ENCODE results near the gene GRIK1. TPM values are rescaled to one million over a fixed set of nuclear protein-coding genes. Genes with fewer than 3 reads are reported as not detected.

GRIK1 gene
- total RNA-seq, 1 experiment from 2014 or later = not detected

GRCh38 chr21:29658934-29659203 is 280.9 kb downstream of the GRIK1 start:
- Histone ChIP-seq H3K4me3 (ENCODE audit: low read depth, low read length) (no peak overlapping the region), H3K4me1 (peaks cover 33% of the 10 kb centered on the region), H3K27me3 (replicated peaks; ENCODE audit: control insufficient read depth, insufficient read depth, low read length) (no peaks in the 10 kb centered on the region), H3K36me3 (ENCODE audit: control insufficient read depth, insufficient read depth, low read length) (no peaks in the 10 kb centered on the region), H3K9me3 (peaks cover 4% of the 10 kb centered on the region; the same call in 1 of the 2 replicates)
- TF ChIP-seq CTCF (IDR thresholded peaks at IDR 0.05; ENCODE audit: insufficient read depth in 1 of 2, low read depth in 1 of 2, low read length in 1 of 2, severe bottlenecking in 1 of 2, unreplicated experiment in 1 of 2) = no peak
- no peak for DNase-seq
- intact Hi-C loops (cut with micrococcal nuclease; ENCODE audit: unreplicated experiment) = no loop called here
- Mint-ChIP-seq H3K36me3 (ENCODE audit: insufficient read depth, unreplicated experiment) (no peaks in the 10 kb centered on the region), H3K27me3 (ENCODE audit: insufficient read depth, unreplicated experiment) (no peaks in the 10 kb centered on the region), H3K4me3 (ENCODE audit: unreplicated experiment) (no peak overlapping the region), H3K27ac (ENCODE audit: unreplicated experiment) (no peak overlapping the region), H3K9me3 (ENCODE audit: unreplicated experiment) (no peaks in the 10 kb centered on the region), H3K4me1 (ENCODE audit: low read depth, unreplicated experiment) (no peaks in the 10 kb centered on the region)
- no TSS peak for BruUV-seq (replicated peaks)
- ChIA-PET CTCF (no interaction called here), POLR2A (no interaction called here)

GRCh38 chr21:29658177-29658933 is 281.4 kb downstream of the GRIK1 start:
- peaks cover 33% of the 10 kb centered on the region for H3K4me1 ChIP-seq
- BruUV-seq (replicated peaks) = no TSS peak
- ChIA-PET POLR2A (no interaction called here), CTCF (no interaction called here)
- intact Hi-C loops (cut with micrococcal nuclease; ENCODE audit: unreplicated experiment) = no loop called here
- DNase-seq = no peak
- no peaks in the 10 kb centered on the region for H3K9me3 Mint-ChIP-seq (ENCODE audit: unreplicated experiment)
- no peak for TF ChIP-seq CTCF (IDR thresholded peaks at IDR 0.05; ENCODE audit: insufficient read depth in 1 of 2, low read depth in 1 of 2, low read length in 1 of 2, severe bottlenecking in 1 of 2, unreplicated experiment in 1 of 2)
- H3K4me3 ChIP-seq (ENCODE audit: low read depth, low read length) = no peak overlapping the region
- peaks cover 4% of the 10 kb centered on the region; the same call in 1 of the 2 replicates for H3K9me3 ChIP-seq
- no peaks in the 10 kb centered on the region for H3K27me3 Mint-ChIP-seq (ENCODE audit: insufficient read depth, unreplicated experiment)
- no peak overlapping the region for H3K4me3 Mint-ChIP-seq (ENCODE audit: unreplicated experiment)
- no peaks in the 10 kb centered on the region for H3K36me3 Mint-ChIP-seq (ENCODE audit: insufficient read depth, unreplicated experiment)
- no peak overlapping the region for H3K27ac Mint-ChIP-seq (ENCODE audit: unreplicated experiment)
- H3K4me1 Mint-ChIP-seq (ENCODE audit: low read depth, unreplicated experiment) = no peaks in the 10 kb centered on the region
- no peaks in the 10 kb centered on the region for H3K27me3 ChIP-seq (replicated peaks; ENCODE audit: control insufficient read depth, insufficient read depth, low read length)
- H3K36me3 ChIP-seq (ENCODE audit: control insufficient read depth, insufficient read depth, low read length) = no peaks in the 10 kb centered on the region

GRCh38 chr21:29657240-29657989 is 282.4 kb downstream of the GRIK1 start:
- no peaks in the 10 kb centered on the region for H3K9me3 Mint-ChIP-seq (ENCODE audit: unreplicated experiment)
- Histone ChIP-seq H3K9me3 (peaks cover 4% of the 10 kb centered on the region; the same call in 1 of the 2 replicates), H3K27me3 (replicated peaks; ENCODE audit: control insufficient read depth, insufficient read depth, low read length) (no peaks in the 10 kb centered on the region), H3K4me1 (peaks cover 33% of the 10 kb centered on the region), H3K36me3 (ENCODE audit: control insufficient read depth, insufficient read depth, low read length) (no peaks in the 10 kb centered on the region), H3K4me3 (ENCODE audit: low read depth, low read length) (no peak overlapping the region)
- no peaks in the 10 kb centered on the region for H3K4me1 Mint-ChIP-seq (ENCODE audit: low read depth, unreplicated experiment)
- no peak for TF ChIP-seq CTCF (IDR thresholded peaks at IDR 0.05; ENCODE audit: insufficient read depth in 1 of 2, low read depth in 1 of 2, low read length in 1 of 2, severe bottlenecking in 1 of 2, unreplicated experiment in 1 of 2)
- POLR2A ChIA-PET = no interaction called here
- H3K27ac Mint-ChIP-seq (ENCODE audit: unreplicated experiment) = no peak overlapping the region
- no peaks in the 10 kb centered on the region for H3K27me3 Mint-ChIP-seq (ENCODE audit: insufficient read depth, unreplicated experiment)
- no TSS peak for BruUV-seq (replicated peaks)
- CTCF ChIA-PET = interaction anchor here (0.5 to 0.6 kb wide), 2 partner anchors 14 to 192 kb away, joined by 3 to 4 read pairs; no protein-coding TSS in a partner anchor
- no peak overlapping the region for H3K4me3 Mint-ChIP-seq (ENCODE audit: unreplicated experiment)
- H3K36me3 Mint-ChIP-seq (ENCODE audit: insufficient read depth, unreplicated experiment) = no peaks in the 10 kb centered on the region
- DNase-seq = peak; percentile 53 to 54
- intact Hi-C loops (cut with micrococcal nuclease; ENCODE audit: unreplicated experiment) = loop anchor here (1.0 kb wide), 1 partner anchor 13 kb away; no protein-coding TSS in a partner anchor

All from Caco-2 (cell line).